ENCODE data around the gene TPRG1L.

- TF ChIP-seq POLR2A (IDR thresholded peaks at IDR 0.05) (no peak), CTCF (IDR thresholded peaks at IDR 0.05) (no peak)
Measured at GRCh38 chr1:3656450-3657095, 31.8 kb downstream of the TPRG1L start.

Data from esophagus squamous epithelium (tissue), 4 donors.